ENCODE measurements around the gene PNMA6A. TPM values are rescaled to one million over a fixed set of nuclear protein-coding genes. Genes with fewer than 3 reads are reported as not detected.
A peak's percentile ranks its signal among the peaks of the same experiment; 100 is the strongest.

The PNMA6A gene
- total RNA-seq, 2 donors from 2014 or later = 5.2 to 7.6 TPM

- Histone ChIP-seq H3K36me3 (ENCODE audit: control insufficient read depth, insufficient read depth, low read length) (no peaks in the 10 kb centered on the region), H3K27ac (ENCODE audit: low read depth, low read length) (no peak overlapping the region), H3K4me3 (ENCODE audit: low read length) (no peak overlapping the region), H3K9ac (ENCODE audit: extremely low read depth, low read length, poor library complexity, severe bottlenecking) (no peak overlapping the region), H3K4me1 (ENCODE audit: control insufficient read depth, insufficient read depth, low read length) (no peaks in the 10 kb centered on the region), H3K27me3 (ENCODE audit: control insufficient read depth, insufficient read depth, low read length, poor library complexity, severe bottlenecking) (no peaks in the 10 kb centered on the region), H3K9me3 (ENCODE audit: control insufficient read depth, low read length) (no peaks in the 10 kb centered on the region)
- no peak for TF ChIP-seq CTCF (conservative IDR thresholded peaks at IDR 0.05)
- no peak for DNase-seq
- no peak overlapping the region for H3K27ac Mint-ChIP-seq
- H3K27me3 Mint-ChIP-seq (ENCODE audit: insufficient read depth) = peaks cover 22% of the 10 kb centered on the region
- WGBS, 2 experiments (ENCODE audit: insufficient coverage in 1 of 2, insufficient read length in 1 of 2) = 94% methylated on average over 11 of the region's 11 CpGs; no CpG with 5 or more reads in 1 of the 2 experiments
- H3K36me3 Mint-ChIP-seq (ENCODE audit: low read depth) = no peaks in the 10 kb centered on the region
- no peak overlapping the region for H3K4me3 Mint-ChIP-seq
- H3K4me1 Mint-ChIP-seq = no peaks in the 10 kb centered on the region
- peaks cover 60% of the 10 kb centered on the region for H3K9me3 Mint-ChIP-seq
Measured at GRCh38 chrX:153029875-153030274, 42.4 kb upstream of the PNMA6A start.

- H3K4me1 ChIP-seq (ENCODE audit: control insufficient read depth, insufficient read depth, low read length) = no peaks in the 10 kb centered on the region
- H3K36me3 ChIP-seq (ENCODE audit: control insufficient read depth, insufficient read depth, low read length) = no peaks in the 10 kb centered on the region
- H3K9me3 ChIP-seq (ENCODE audit: control insufficient read depth, low read length) = no peaks in the 10 kb centered on the region
- DNase-seq = no peak
- no peaks in the 10 kb centered on the region for H3K27me3 ChIP-seq (ENCODE audit: control insufficient read depth, insufficient read depth, low read length, poor library complexity, severe bottlenecking)
- H3K27me3 Mint-ChIP-seq (ENCODE audit: insufficient read depth) = peaks cover 22% of the 10 kb centered on the region
- H3K4me3 Mint-ChIP-seq = no peak overlapping the region
- H3K4me1 Mint-ChIP-seq = no peaks in the 10 kb centered on the region
- WGBS, 2 experiments (ENCODE audit: insufficient coverage in 1 of 2, insufficient read length in 1 of 2) = 87 to 100% methylated on average over 1 to 12 of the region's 12 CpGs
- TF ChIP-seq CTCF (conservative IDR thresholded peaks at IDR 0.05) = no peak
- H3K9ac ChIP-seq (ENCODE audit: extremely low read depth, low read length, poor library complexity, severe bottlenecking) = no peak overlapping the region
- H3K9me3 Mint-ChIP-seq = peaks cover 62% of the 10 kb centered on the region
- H3K27ac ChIP-seq (ENCODE audit: low read depth, low read length) = no peak overlapping the region
- no peak overlapping the region for H3K4me3 ChIP-seq (ENCODE audit: low read length)
- no peak overlapping the region for H3K27ac Mint-ChIP-seq
- no peaks in the 10 kb centered on the region for H3K36me3 Mint-ChIP-seq (ENCODE audit: low read depth)
Measured at GRCh38 chrX:153030801-153031200, 41.5 kb upstream of the PNMA6A start.

- Mint-ChIP-seq H3K4me3 (no peak overlapping the region), H3K9me3 (peaks cover 65% of the 10 kb centered on the region), H3K27me3 (ENCODE audit: insufficient read depth) (peaks cover 22% of the 10 kb centered on the region), H3K4me1 (no peaks in the 10 kb centered on the region), H3K36me3 (ENCODE audit: low read depth) (no peaks in the 10 kb centered on the region), H3K27ac (no peak overlapping the region)
- DNase-seq = peak; percentile 91
- Histone ChIP-seq H3K36me3 (ENCODE audit: control insufficient read depth, insufficient read depth, low read length) (no peaks in the 10 kb centered on the region), H3K4me3 (ENCODE audit: low read length) (no peak overlapping the region), H3K9me3 (ENCODE audit: control insufficient read depth, low read length) (no peaks in the 10 kb centered on the region), H3K27ac (ENCODE audit: low read depth, low read length) (no peak overlapping the region), H3K9ac (ENCODE audit: extremely low read depth, low read length, poor library complexity, severe bottlenecking) (no peak overlapping the region), H3K27me3 (ENCODE audit: control insufficient read depth, insufficient read depth, low read length, poor library complexity, severe bottlenecking) (no peaks in the 10 kb centered on the region), H3K4me1 (ENCODE audit: control insufficient read depth, insufficient read depth, low read length) (no peaks in the 10 kb centered on the region)
- peak; percentile 85 for TF ChIP-seq CTCF (conservative IDR thresholded peaks at IDR 0.05)
- WGBS, 2 experiments (ENCODE audit: insufficient coverage in 1 of 2, insufficient read length in 1 of 2) = 32 to 100% methylated on average over 1 to 61 of the region's 64 CpGs
Measured at GRCh38 chrX:153032397-153033118, 39.7 kb upstream of the PNMA6A start.

Data from endodermal cell (in vitro differentiated cells).